HG03571 (cell line): ENCODE results near the gene CRLF2.
"Not testable (repeated sequence)": the region's sequence is repeated elsewhere in the genome, so short reads cannot be mapped to it uniquely, and the experiment has no call there.

Experiments used
- ATAC-seq: cut with Tn5 transposase; IDR thresholded peaks from one replicate; pipeline ENCODE4 v1.9.1; 2021; ENCODE audit not compliant: unreplicated experiment

Gene CRLF2

DNA sequence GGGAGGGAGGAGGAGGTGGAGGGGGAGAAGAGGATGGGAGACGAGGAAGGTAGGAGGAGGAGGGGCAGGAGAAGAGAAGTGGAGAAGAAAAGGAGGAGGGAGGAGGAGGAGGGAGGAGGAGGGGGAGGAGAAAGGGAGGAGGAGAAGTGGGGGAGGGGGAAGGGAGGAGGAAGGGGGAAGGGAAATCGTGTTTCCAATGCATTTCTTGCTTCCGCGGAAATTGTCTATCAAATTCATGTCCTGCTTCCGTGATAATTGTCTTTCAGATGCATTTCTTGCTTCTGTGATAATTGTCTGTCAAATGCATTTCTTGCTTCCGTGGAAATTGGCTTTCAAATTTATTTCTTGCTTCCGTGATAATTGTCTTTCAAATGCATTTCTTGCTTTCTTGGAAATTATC is 43.3 kb downstream of the CRLF2 start:
- no peak for ATAC-seq

GRCh38 chrX:1167918-1168481 is 44.4 kb downstream of the CRLF2 start:
- ATAC-seq, result no peak

- no peak for ATAC-seq
Observed at GRCh38 chrX:1167466-1167865, 45.0 kb downstream of the CRLF2 start.

DNA sequence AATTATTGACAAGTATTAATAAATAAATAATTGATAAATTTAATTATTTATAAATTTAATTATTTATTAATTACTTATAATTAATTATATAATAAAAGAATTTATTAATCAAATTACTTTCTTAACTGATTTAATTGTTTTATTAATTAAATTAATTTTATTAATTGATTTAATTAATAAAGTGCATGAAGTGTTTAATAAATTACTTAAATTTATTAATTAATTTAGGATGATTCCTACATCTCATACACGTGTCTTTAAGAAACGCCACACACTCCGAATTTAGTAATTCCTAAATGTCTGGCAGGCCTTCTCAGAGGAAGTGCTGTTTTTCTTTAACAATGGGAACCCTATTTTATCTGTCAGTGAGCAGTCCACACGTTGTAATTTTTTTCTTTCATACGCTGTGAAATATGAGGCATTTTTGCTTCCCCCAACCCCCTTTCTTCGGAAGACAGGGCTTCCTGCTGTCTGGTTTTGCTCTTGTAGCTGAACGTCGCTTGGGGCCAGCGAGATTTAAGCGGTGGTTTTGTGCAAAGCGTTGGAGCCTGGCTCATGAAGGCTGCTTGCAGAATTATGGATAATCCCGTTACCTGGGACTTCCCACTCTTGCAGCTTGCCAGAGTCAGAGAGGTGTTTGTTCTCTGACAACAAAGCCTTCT is 46.8 kb downstream of the CRLF2 start:
- no peak for ATAC-seq

- no peak for ATAC-seq
Observed at GRCh38 chrX:1164322-1165288, 47.8 kb downstream of the CRLF2 start.

DNA sequence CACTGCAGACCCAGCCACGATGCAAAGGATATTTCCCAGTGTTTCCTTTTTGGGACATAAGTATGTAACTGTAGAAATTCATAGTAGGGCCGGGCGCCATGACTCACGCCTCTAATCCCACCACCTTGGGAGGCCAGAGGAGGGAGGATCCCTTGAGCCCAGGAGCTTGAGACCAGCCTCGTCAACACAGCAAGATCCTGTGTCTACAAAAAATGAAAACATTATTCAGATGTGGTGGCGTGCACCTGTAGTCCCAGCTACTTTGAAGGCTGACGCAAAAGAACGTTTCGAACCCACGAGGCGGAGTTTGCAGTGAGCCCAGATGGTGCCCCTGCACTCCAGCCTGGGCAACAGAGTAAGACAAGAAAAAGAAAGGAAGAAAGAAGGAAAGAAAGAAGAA is 49.2 kb downstream of the CRLF2 start:
- ATAC-seq, result no peak

DNA sequence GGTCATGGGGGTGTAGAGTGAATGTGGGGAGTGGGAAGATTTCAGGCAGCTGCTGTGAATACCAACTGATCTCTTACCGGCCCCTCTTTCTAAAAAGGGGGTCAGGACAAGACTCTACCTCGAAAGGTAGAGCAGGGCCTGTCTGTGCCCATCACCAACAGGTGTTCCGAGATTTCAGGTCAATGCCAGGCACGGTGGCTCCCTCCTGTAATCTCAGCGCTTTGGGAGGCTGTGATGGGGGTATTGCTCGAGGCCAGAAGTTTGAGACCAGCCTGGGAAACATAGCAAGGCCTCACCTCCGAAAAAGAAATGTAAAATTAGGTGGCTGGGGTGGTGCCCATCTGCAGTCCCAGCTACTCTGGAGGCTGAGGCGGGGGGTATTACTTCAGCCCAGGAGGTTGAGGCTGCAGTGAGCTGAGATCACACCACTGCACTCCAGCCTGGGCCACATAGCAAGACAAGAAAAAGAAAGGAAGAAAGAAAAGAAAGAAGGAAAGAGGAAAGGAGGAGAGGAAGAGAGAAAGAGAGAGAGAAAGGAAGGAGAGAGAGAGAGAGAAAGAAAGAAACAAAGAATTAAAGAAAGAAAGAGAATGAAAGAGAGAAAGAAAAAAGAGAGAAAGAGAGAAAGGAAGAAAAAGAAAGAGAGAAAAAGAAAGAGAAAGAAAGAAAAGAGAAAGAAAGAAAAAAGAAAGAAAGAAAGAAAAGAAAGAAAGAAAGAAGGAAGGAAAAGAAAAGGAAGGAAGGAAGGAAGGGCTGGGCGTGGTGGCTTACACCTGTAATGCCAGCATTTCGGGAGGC is 50.1 kb downstream of the CRLF2 start:
- ATAC-seq, result no peak

- no peak for ATAC-seq
Observed at GRCh38 chrX:1159548-1159947, 52.9 kb downstream of the CRLF2 start.

GRCh38 chrX:1156681-1157455 is 55.6 kb downstream of the CRLF2 start:
- not testable (repeated sequence) for ATAC-seq

- ATAC-seq, result no peak
Observed at GRCh38 chrX:1153940-1154339, 58.5 kb downstream of the CRLF2 start.

DNA sequence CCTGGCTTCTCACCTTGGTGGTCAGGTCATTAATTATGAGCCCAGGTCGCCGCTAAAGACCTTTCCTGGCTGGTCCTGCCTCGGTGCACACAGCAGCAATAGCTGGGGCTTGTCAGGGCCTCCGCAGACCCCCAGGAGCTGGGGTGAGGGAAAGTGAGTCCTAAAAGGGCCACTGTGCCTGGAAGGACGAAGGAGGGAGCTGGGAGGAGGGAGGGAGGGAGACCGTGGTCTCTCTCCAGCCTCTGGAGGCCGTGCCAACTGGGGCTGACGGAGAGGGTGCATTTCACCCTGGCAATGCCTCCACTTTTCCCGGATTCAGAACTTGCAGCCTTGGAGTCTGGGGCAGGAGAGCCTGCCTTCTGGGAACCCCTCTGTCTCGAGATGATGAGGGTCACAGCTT is 60.4 kb downstream of the CRLF2 start:
- no peak for ATAC-seq

DNA sequence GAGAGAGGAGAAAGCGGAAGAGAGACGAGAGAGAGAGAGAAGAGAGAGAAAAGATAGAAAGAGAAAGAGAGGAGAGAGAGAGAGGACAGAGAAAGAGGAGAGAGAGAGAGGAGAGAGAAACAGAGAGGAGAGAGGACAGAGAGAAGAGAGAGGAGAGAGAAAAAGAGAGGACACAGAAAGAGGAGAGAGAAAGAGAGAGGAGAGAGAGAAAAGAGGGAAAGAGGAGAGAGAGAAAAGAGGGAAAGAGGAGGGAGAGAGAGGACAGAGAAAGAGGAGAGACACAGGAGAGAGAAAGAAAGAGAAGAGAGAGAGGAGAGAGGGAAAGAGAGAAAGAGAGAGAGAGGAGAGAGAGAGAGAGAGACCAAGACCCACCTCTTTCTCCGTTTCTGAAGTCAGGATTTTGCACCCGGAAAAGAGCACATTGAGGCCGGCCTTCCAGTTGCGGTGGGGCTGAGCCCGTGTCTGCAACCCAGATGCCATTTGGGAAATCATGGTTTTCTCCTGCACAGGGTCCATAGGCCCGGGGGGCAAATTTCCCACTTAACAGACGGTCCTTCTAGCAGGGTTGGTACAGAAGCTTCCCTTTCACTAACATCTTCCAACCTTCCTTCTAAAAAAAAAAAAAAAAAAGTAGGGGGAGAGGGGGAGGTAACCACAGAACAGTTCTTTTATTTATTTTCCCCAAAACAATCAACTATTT is 60.9 kb downstream of the CRLF2 start:
- ATAC-seq, result no peak

DNA sequence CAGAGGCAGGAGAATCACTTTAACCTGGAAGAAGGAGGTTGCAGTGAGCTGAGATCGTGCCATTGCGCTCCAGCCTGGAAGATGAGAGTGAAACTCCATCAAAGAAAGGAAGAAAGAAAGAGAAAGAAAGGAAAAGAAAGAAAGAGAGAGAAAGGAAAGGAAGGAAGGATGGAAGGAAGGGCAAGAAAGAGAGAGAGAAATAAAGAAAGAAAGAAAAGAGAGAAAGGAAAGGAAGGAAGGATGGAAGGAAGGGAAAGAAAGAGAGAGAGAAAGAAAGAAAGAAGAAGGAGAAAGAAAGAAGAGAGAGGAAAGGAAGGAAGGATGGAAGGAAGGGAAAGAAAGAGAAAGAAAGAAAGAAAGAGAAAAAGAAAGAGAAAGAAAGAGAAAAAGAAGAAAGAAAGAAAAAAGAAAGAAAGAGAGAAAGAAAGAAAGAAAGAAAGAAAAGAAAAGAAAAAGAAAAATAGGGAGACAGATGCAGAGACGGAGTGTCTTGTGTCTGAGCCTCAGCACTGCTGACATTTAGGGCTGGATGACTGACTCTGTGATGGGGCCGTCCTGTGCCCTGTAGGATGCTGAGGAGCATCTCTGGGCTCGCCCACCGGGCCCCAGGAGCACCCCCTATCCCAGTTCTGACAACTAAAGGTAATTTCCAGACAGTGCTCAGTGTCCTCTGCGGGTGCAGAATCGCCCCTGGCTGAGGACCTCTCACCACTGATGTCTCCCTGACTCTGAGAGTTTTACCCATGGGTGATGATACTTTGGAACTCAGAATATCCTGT is 61.7 kb downstream of the CRLF2 start:
- ATAC-seq, result no peak

DNA sequence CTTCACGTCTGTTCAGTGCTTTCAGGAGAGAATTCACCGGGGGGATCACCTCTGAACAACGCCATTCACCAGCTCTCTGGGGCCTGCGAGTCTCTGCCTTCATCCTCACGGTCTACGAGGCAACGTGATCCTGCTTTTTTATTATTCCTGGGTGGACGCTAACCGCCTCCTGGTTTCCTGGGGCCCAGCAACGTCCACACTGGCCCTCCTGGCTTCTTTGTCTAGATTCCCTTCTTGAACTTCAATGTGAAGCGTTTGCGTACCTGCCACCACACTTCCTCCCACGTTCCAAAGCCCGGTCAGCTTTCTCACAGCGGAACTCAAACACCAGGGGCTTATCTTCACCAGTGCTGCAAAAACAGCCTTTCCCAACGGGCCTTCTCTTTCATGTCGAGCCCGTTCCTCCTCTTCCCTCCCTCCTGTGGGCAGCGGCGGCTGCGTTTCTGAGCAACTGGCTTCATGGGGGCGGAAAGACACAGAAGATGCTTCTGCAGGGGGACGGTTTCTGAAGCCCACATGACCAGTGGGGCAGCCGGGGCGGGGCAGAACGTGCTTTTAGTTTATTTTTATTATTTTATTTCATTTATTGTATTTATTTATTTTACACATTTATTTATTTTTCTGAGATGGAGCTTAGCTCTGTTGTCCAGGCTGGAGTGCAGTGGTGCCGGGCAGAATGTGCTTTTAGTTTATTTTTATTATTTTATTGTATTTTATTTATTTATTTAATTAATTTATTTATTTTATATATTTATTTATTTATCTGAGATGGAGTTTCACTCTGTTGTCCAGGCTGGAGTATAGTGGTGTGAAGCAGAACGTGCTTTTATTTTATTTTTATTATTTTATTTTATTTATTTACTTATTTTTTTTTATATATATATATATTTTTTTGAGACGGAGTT is 64.6 kb downstream of the CRLF2 start:
- no peak for ATAC-seq

DNA sequence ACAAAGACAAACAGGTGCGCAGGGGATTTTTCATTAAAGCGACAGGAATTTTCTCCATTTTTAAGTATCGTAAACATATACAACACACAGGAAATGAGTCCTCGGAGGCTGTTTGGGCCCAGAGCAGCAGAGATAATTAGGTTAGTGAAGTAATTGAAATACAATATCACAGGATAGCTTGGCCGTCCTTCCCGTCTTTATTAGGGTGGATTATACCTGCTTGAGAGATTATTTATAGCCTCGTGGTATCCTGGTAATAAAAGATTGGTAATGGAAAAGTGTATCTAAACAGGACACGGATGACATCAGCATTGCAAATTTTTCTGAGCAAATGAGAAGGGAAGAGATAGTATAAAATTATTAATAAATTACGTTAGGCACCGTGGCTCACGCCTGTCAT is 68.2 kb downstream of the CRLF2 start:
- ATAC-seq, result no peak
